ENCODE results near the gene NOP9. TPM values are rescaled to one million over a fixed set of nuclear protein-coding genes. Genes with fewer than 3 reads are reported as not detected.

Gene NOP9
- polyA plus RNA-seq, 1 donor: 22.6 TPM

- no peak for DNase-seq
These were observed 30.1 kb downstream of the NOP9 start for GRCh38 chr14:24329736-24330135.

GRCh38 chr14:24330973-24331674 lies 31.5 kb downstream of the NOP9 start:
- DNase-seq: no peak

- no peak for DNase-seq
These were observed 32.1 kb downstream of the NOP9 start for GRCh38 chr14:24331731-24332267.

DNA sequence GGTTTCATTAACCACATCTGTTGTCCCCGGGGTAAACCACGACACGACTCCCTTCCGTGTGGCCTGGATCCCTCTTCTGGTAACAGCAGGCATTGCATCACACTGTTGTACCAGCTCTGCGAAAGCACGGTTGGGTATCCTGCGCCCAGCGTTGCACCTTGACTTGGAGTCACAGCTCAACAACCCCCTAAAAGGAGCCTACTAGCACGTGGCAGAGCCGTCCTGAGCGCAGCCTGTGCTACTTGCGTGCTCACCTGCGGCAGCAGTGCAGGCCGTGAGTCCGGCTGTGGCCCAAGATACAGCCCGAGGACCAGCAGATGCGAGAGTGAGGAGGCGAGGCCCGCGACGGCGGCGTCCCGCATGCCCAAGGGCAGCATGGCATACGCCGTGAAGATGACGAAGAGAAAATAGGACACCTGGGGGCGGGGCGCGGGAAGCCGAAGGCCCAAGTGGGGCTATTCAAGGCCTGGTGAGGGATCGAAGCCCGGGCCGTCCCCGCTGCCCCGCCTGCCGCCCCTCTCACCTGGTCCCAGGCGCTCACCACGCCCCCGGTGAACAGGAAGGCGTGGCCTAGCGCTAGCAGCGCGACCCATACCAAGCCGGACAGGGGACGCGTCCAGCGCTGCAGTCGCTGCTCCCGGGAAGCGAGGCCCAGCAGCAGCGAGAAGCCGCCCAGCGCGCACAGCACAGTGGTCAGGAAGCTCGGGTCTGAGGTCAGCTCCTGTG lies 32.8 kb downstream of the NOP9 start:
- DNase-seq: no peak

- DNase-seq: no peak
These were observed 35.0 kb downstream of the NOP9 start, which contains the start of gene ADCY4 for GRCh38 chr14:24334431-24335291. Gene ADCY4, minus strand, starts transcription at chr14:24335071. Its CDS starts 419 bp downstream, at chr14:24334652.

GRCh38 chr14:24335461-24336171 lies 36.0 kb downstream of the NOP9 start:
- DNase-seq: no peak

DNA sequence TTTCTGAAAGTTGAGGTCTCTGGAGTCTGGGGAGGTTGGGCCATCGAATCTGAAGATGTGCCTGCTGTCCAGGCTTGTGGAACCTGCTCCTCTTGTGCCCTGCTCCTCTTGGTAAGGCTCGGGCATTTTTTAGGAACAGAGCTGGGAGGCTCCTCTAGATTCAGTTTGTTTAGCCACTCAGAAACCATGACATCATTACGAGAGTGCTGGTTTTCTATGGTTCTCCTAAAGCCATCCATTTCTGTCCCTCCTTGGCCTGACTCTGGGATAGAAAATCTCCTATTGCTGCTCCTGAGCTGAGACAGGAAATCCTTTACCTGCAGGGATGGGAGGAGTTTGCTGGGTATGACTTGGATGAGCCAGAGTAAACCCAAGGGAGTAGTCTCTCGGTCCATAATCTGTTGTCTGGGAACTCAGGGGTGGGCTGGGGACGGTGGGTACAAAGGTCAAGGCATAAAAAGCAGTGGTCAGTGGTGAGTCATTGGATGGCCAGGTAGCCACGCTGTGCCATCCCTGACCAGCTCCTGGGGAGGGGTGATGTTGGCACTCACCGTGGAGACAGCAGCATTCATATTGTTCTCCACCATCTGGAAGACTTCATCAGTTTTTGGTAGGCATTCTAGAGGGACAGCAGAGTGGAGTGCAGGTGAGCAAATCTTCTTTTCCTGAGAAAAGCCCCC lies 37.6 kb downstream of the NOP9 start:
- no peak for DNase-seq

DNA sequence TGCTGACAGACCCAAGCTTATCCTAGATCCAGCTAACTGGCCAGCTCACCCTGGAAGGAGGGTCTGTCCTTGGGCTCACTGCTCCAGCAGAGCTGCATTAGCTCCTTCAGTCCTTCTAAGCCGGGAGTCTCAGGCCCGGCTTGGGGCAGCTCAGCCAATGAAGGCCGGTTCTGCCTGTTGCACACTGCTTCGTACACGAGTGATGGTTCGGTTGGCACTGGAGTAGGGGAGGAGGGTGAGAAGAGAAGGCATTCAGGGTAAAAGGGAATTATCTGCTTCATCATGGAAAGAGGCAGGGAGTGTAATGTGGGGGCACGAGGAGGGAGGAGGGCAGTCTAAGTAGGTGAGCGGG lies 38.1 kb downstream of the NOP9 start:
- DNase-seq: no peak

GRCh38 chr14:24338843-24339242 lies 39.2 kb downstream of the NOP9 start:
- no peak for DNase-seq

DNA sequence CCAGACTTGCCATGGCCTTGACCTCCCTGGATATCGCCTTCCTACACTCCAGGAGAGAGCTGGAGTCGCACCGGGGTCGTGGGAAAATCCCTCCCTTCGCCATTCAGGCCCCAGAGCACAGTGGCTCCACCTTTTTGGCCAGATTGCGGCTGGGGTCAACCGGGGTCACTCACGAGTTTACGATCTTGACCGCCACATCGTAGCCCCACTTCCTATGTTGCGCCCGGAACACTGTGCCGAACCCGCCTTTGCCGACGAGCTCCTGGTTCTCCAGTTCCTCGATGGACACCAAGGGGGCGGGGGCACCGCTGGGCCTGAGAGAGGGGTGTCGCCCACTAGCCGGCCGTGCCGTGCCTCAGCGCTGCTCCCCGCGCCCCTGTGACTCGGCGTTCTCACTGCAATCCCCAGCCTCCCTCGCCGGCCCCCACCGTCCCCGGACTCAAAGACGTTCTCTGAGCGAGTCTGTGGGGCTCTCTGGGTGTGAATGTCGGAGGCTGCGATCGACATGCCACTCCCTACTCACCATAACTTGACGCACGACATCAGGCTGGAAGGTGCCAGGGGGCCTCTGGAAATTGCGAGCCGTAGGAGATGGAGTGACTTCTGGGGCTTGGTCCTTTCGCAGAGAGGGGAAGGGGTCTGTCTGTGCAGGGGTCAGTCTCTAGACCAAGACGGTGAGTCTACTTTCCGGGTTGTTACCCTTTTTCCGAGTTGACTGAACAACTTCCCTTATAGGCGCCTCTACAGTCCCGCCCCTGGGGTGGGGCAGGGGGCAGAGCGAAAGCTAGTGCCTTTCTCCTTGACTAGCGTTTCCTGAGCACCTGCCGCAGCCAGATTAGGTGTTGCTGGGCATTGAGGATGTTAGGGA lies 39.9 kb downstream of the NOP9 start, which contains the start of gene RIPK3:
RIPK3 (minus strand) TSS at position 708 of the 868 bp plus-strand sequence; CDS start at position 543, 165 bp downstream.
- no peak for DNase-seq

DNA sequence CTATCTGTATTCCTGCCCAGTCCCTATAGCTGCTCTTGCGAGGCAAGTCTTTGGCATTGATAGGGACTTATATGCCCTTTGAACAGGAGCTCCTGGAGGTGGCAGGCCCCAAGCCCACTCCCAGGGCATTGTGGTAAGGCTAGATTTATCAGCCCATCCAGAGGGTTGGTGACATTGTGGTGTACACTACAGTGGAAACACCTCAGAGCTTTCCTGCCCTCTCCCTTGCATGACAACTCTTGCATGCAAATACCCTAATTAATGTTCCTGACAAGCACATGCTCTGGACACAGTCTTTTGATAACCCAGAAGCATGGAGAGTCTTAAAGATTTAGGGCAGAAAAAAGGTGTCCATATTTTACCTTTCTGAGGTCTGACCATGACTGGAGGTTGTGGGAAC lies 41.0 kb downstream of the NOP9 start:
- no peak for DNase-seq

GRCh38 chr14:24342889-24343288 lies 43.2 kb downstream of the NOP9 start:
- no peak for DNase-seq

- DNase-seq: no peak
These were observed 44.4 kb downstream of the NOP9 start for GRCh38 chr14:24343795-24344660.

- DNase-seq: no peak
These were observed 47.5 kb downstream of the NOP9 start for GRCh38 chr14:24347134-24347533.

GRCh38 chr14:24348186-24348585 lies 48.5 kb downstream of the NOP9 start:
- DNase-seq: no peak

DNA sequence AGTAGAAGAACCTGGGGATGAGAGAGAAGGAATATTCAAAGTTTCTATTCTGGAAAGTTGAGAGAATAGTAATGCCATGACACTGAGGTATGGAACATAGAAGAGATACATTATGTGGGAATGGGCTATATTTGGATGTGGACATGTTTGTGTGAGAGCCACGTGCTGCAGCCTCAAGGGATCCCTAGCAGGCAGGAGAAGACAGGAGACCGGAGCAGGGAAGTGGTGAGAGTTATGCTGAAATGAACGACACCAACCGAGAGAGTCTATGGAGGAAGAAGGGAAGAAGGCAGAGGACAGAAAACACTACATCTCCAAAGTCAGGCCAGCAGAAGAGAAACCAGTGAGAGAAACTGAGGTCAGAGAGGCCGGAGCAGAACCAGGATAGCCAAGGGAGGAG lies 50.1 kb downstream of the NOP9 start:
- no peak for DNase-seq

DNA sequence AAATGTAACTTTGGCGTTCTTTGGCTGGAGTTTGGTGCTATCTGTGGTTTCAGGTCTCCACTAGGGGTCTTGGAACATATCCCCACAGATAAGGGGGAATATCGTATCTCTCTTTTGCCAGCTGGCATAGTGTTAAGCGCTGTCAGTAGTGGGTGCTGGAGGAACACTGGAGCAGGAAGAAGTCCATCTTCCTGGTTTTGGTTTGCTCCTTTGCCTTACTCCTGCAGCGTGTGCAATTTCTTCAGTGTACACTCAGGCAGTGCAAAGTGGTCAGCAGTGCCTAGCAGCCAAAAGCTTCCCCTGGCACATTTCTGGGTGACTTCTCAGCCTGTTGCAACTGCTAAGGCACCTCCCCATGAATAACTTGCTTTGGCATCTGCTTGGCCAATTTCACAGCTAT lies 51.9 kb downstream of the NOP9 start:
- no peak for DNase-seq

GRCh38 chr14:24353559-24354481 lies 54.2 kb downstream of the NOP9 start:
- no peak for DNase-seq
